ENCODE data around the gene PDXDC1.
"Not testable (repeated sequence)": the region's sequence is repeated elsewhere in the genome, so short reads cannot be mapped to it uniquely, and the experiment has no call there.

The PDXDC1 gene

DNA sequence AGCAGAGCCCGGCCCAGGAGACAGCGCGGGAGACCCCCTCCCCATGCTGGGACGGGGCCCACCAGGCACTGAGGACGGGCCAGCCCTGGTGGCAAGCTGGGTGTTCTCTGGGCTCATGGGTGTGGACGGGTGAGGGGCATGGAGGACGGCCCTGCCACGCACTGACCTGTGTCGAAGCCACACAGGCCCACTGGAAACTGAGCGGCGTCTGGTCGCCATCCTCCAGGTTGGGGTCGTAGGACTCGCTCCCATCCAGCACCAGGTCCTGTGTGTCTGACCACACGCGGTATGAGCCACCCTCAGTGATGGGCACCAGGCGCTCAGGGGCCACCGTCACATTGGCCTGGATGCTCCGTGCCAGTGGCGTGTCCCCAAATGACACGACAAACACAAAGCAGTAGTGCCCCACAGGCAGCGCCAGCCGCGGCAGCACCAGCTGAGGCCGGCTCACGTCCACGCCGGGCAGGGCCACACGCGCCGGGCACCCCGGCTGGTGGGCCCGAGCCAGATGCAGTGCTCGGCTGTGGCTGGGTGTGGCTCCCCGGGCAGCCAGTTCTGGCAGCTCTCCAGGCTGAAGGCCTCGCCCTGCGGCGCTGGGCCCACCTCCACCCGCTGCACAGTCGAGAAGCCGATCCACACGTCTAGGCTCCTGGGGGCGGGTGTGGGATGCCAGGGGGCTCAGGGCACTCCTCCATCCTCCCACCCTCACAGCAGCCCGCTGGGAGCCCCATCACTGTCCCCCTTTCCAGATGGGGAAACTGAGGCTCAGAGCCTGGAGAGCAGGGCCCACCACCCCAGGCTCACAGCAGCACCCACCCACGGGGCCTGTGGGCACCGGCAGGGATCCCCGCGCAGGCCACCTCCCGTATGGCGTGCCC, 160.9 kb downstream of the PDXDC1 start:
- not testable (repeated sequence) for DNase-seq

DNA sequence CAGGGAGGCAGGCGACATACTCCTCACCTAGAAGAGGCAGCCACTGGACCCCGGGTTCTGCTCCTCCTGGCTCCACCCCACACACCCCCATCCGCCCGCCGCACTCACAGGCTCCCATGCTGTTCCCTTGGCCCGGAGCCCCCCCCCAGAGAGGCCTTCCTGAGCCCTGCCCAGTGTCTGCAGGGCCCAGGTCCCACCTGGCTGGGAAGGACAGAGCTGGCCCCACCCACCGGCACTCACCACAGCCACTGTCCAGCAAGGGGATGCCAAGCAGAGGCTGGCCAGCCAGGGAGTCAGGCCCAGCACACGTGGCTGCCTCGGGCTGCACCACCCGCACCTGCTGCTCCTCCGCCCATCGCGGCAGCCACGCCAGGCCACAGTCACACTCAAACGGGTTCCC, 162.7 kb downstream of the PDXDC1 start:
- not testable (repeated sequence) for DNase-seq

DNA sequence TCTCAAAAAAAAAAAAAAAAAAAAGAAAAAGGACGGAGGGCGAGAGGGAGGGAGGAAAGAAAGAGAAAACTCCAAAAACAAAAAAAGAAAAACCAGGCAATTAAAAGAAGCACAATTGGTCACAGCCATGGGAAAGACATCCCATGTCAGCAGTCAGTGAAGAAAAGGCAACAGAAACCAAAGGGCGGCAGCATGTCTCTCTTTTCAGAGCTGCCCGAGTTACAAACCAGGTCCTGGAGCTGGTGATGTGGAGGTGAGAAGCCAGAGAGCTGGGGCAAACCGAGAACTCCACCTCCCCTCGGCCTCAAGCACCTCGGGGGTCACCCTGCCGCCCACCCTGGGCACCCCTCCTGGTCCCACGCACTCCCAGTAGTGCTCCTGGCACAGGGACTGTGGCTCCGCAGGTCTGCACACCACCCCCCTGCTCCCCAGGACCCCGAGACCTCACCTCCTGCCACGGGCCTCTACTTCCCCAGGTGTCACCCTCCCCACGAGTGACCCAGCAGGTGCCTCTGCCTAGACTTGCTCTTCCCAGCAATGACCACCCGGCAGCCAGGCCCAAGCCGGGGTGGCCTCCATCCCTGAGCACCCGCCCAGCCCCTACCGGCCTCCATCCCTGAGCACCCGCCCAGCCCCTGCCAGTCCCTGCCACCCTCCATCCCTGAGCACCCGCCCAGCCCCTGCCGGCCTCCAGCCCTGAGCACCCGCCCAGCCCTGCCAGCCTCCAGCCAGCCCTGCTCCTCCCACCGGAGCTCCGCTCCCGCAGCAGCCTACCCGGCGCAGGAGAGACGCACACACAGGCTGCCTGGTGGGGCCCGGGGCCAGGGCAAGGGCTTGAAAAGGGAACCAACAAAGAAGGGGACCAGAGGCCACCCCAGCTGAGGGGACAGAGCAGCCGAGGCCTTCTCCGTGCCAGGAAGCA, 165.9 kb downstream of the PDXDC1 start:
- DNase-seq = not testable (repeated sequence)

DNA sequence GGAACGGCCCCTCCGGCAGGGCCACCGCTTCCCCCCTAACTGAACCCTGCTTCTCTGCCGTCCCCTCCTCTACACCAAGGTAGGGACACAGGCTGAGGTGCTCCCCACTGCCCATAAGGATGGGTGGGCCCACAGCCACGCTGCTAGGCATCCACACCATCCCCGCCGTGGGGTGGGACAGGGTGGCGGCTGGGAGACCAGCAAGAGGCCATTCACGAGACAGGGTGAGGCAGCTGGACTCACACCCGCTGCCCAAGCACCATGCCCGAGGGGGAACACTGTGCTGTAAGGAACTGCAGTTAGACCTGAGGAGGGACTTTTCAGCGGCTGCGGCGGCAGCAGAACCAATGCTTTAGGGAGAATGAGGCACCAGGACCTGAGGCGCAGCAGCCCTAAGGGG, 166.8 kb downstream of the PDXDC1 start:
- DNase-seq = no peak

DNA sequence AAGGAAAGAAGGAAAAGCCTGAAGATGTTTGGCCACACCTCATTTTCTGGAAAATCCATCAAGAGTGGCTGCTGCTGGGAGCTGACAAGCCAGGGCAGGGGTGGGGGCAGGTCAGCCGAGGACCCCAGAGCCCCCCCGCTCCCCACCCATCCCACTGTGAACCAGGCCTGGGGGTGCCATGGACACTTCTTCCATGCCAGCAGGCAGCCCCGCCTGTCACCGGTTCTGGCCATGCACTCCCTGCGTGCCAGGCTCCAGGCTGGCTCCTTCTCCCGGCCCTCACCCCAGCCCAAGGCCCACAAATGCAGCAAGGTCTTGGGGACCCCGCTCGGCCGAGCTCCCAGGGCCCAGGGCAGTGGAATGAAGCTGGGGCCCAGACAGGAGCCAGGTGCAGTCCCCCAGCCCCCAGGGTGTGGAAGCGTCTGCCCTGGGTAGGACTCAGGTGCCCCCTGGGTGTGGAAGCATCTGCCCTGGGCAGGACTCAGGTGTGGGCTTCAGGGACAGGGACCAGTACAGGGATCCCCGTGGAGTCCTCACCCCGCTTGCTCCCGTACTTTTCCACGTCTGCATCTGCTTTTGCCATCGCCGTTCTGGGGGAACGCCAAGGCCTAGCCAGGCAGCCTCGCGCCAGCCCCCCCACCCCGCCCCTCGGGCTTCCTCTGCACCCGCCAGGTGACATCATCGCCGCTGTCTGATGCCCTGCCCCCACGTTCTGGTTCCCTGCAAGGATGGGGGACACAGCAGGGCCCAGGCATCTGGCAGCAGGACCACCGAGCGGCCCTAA, 167.5 kb downstream of the PDXDC1 start:
- not testable (repeated sequence) for DNase-seq

DNA sequence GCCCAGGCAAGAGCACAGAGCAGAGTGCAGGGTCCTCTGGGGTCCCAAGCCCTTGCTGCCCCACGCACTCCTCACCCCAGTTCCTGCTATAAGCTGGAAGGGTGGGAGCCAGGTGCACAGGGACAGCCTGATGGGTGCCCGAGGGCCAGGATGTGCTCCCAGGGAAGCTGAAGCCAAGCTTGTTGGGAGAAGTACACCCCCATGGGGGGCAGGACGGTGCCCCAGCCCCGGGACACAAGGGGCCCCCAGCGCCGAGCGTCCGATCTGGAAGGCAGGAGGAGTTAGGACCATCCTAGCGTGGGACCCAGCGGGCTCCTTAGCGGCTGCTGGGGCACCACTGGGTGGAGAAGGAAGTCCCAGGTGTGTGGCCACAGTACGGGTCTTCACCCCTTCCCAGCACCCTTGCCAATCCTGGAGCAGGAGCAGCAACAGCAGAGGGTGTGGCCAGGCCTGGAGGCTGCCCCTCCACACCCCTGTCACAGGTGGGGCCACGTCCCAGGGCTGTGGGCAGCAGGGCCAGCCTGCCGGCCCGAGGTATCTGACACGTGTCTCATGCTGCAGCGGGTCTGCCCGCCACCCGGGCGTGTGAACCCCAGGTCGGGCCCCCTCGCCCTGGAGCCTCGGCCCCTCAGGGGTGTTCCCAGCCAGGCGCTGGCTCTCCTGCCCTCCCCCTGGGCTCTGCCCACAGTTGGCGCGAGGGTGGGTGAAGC, 168.2 kb downstream of the PDXDC1 start:
- not testable (repeated sequence) for DNase-seq

DNA sequence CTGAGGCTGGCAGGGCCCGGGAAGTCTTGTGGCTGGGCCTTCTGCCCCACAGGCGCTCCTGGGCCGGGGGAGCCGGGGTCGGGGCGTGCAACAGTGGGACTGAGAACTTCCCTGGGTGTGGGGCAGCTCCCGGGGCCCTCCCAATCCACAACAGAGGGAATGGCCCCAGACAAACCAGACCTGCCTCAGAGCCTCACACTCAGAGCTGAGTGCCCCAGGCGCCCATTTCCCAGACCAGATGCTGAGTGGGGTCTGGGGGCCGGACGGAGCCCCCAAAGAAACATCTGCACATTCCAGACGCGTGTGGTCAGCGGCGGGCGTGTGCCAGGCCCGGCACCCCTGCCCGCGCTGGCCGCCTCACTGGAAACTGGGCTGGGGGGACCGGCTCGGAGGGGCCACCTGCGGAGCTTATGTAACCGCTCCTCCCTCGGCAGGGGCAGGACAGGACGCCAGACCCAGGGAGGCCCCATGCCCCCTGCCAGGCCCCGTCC, 168.8 kb downstream of the PDXDC1 start:
- DNase-seq = not testable (repeated sequence)

DNA sequence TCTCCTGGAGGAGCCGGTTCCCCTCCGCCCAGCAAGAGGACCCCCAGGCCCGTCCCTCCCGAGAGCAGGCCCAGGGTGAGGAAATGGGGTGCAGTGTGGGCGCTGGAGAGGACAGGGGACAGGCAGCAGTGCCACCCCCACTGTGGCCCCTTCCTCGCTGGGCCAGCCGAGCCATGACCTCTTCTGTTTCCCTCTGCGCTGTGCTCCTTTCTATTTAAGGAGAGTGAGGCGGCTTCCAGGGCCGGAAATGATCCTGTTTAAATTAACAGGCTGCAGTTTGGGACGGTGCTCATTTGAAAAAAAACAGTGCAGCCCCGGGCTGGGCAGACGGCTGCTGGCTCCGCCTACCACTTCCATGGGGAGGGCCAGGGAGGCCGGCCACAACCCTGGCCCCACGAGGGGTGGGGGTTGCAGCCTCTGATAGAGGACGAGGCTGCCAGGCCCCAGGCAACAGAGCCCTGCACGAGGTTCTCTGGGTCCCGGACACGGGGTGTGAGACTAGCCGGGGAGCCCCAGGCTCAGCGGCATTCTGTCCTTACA, 169.3 kb downstream of the PDXDC1 start:
- not testable (repeated sequence) for DNase-seq

DNA sequence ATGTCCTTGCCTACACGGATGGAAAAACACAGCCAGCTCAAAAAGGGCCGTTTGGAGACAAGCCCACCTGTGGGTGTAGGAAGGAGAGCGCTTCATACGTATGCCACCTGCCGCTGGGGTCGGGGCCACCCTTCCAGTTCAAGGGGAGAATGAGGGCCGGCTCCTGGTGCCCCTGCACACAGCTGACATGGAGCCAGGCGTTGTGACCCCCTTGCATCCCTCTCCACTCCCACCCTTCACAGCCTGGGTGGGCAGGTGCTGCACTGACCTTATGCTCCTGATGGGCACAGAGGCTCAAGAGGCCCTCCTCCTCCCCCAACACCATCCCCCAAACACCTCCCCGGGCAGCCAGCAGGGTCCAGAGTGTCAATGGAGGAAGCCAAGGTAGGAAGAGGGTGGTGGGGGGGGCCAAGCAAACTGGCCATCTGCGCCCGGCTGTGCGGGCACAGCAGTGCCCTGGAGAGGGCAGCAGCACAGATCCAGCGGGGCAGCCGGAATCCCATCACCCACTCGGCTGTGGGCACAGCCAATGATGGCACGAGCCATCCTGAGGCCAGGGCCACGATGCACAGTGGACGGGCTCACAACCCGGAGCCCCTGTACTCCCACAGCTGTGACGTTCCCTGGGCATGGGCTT, 170.1 kb downstream of the PDXDC1 start:
- not testable (repeated sequence) for DNase-seq

DNA sequence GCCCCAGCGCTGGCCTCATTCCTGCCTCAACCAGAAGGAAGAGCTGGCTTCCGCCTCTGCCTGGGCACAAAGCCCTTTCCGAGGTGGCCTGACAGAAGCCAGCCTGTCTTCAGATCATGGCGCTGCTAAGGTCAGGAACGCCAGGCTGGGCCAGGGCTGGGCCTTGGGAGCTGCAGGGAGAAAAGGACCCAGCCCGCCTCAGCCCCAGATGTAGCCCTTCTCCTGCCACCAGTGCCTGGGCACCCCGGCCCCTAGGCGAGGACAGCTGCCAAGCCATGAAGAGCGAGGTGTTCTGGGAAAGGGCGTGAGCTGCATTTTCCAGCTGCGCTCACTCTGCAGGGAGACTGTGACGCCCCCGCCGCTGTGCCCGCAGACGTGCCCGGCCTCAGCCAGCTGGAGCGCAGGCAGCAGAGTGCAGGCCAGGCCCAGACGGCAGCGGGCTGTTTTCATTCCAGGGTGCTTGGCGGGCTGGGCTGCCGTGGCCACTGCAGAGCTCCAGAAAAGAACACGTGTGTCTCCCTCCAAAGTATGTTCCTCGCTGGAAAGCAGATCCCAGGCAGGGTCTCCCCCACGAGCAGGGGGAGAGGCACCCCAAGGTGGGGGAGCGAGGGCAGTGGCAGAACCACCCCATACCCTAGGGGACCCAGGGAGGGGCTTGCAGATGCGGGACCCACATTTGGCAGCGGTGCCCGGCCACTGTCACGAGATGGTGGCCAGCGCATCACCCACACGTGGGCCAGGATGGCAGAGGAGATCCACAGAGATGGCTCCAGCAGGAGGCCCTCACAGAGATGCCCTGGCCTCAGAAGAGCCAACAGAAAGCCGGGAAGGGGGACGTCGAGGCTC, 170.8 kb downstream of the PDXDC1 start:
- not testable (repeated sequence) for DNase-seq

DNA sequence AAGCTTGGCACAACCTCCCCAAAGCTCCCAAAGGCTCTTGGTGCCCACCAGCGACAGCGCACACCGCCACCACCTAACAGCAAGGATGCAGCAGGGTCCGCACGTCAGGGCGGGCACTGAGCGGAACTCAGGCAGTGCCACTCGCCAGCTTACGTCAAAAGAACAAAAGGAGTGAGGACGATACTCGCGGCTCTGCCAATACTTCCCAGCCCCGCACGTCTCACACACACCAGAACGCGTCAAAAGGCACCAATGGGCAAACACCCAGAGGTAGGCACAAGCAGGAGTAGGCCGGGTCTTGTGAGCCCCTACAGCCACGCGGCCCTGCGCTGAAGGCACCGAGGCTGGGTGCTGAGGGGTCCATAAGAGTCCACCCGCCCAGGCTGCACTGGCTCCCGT, 171.4 kb downstream of the PDXDC1 start:
- DNase-seq = not testable (repeated sequence)

DNA sequence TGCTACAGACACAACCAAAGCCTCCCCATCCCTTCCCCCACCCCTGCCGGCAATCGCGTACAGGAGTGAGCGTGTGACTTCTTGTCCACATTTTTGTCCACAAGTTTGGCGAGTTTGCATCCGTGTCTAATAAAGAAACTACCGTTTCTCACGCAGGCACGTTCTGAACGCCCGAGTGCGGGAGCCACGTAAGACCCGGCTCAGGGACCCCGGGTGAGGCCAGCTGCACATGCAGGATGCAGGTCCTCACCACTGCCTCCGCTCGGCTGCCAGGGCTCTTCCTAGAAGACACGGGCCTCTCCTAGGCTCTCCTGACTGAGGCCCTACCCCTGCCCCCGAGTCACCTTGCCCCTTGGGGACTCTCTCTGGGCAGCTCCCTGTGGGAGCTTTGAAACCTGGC, 174.0 kb downstream of the PDXDC1 start:
- not testable (repeated sequence) for DNase-seq

DNA sequence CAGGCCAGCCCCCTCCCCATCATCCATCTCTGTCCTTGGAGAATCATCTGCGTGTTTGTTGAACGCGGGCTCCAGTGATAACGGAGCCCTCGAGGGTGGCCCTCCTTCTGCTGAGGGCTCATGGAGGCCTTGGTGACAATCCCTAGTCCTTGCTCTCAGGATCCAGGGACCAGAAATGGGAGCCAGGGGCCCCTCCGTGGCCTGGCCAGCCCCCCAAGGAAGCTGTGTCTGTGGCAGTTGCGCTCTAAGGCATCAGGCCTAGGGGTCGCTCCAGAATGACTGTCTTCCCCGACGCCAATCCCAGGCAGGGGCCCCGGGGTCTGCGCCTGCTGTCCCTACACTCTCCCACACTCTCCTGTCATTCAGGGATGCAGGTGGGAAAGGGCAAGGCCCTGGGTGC, 174.4 kb downstream of the PDXDC1 start:
- DNase-seq = not testable (repeated sequence)

DNA sequence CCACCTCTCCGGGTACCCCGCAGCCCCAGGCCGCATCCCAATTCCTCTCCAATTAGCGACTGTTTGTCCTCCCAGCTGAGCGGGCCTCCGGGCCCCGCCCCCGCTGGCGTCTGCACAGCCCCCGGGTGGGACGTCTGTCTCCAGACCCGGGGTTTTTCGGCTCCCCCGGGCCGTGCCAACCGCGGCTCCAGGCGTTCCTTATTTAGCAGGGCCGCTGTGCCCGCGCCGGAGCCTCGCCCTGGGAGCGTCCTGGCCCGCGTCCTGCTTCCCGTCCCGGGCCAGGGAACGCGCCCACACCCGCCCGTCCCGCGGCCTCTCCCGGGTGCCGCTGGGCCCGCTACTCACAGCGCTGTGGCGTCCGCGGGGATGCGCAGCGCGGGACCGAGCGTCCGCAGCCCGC, 179.2 kb downstream of the PDXDC1 start:
- DNase-seq = peak; percentile 2 to 23

DNA sequence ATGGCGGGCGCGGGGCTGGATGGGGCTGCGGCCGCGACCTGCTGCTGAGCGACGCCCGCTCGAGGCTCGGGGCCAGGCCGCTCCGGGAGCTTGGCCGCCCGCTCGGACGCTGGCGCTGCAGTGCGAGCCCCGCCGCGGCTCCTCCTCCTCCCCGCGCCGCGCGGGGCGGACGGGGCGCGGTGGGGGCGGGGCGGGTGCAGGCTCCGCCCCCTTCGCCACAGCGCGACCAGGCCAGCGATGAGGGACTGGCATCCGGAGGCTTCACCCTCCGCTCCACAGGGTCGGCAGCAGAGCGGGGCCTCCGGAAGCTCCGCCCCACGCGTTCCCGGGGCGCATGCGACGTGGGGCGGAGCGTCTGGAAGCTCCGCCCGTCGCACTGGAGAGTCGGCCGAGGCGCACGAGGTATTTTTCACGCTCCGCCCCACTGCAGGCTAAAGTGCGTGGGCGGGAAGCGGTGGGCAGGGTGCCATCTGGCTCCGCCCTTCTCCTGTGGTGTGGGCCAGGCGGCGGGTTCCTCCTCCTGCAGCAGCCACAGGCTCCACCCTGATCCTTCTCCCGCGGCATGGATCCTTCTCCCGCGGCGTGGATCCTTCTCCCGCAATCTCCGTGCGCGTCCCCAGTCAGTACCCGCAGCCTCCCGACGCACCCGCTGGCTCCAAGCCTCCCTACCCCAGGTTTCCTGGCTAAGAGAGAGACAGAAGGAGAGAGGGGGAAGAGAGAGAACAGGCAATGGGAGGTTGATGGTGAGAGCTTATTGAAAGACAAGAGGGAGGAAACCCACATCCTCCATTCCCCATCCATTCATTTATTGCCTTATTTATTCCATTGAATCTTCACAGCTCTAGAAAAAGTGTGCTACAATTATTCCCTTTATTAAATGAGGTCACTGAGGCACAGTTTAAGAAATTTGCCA, 180.1 kb downstream of the PDXDC1 start:
- peak; percentile 92 for DNase-seq

DNA sequence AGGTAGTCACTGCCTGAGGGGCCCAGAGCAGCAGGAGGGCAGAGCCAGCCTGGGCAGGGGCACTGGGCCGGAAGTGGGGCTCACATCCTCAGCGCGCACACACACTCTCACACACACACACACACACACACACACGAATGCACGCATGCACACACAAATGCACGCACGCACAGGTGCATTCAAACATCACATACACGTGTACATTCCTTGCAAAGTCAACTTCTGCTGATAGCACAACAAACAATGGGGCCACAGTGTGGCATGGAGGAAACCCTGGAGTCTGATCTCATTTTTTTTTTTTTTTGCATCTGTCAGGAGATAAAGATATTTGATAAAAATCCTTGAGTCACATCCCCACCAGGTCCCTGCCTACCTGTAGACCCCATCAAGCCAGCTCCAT, 182.8 kb downstream of the PDXDC1 start:
- not testable (repeated sequence) for DNase-seq

DNA sequence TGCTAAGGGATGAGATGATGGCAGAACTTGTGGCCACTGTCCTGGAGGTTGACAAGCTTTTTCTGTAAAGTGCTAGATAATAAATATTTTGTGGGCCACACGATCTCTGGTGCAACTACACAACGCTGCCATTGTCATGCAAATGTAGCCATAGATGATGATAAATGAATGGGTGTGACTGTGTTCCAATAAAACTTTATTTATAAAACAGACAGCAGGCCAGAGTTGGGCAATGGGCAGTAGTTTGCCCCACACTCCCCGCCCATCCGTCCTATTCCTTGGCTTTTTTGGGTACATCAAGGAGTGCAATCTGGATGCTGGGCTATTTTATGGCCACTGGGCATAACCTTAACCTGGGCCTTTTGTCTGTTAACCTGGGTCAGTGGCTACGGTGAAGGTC, 184.8 kb downstream of the PDXDC1 start:
- not testable (repeated sequence) for DNase-seq

DNA sequence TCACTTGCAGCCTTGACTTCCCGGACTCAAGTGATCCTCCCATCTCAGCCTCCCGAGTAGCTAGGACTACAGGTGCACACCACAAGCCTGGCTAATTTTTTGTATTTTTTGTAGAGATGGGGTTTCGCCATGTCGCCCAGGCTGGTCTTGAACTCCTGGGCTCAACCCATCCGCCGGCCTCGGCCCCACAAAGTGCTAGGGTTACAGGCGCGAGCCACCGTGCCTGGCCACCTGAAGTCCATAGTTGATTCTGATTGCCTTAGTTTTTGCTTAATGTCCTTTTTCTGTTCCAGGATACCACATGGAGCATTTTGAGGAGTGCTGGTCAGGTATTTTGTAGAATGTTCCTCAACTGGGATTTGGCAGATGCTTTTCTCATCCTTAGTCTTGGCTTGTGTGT, 185.7 kb downstream of the PDXDC1 start:
- DNase-seq = not testable (repeated sequence)

DNA sequence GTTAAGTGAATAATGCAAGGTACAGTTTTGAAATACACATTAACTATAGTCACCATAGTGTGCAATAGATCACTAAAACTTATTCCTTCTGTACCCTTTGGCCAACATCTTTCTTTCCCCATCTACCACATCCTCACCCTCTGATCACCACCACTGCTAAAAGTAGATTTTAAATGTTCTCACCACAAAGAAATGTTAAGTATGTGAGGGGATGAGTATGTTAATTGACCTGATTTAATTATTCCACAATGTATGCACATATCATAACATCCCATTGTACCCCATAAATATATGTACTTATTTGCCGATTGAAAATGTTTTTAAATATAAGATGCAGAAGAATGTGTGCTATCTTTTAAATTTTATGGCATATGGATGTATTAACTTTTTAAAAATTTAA, 188.2 kb downstream of the PDXDC1 start:
- DNase-seq = not testable (repeated sequence)
